PC-3 (cell line): Measurements from ENCODE around the gene GLB1L3. TPM values are rescaled to one million over a fixed set of nuclear protein-coding genes. Genes with fewer than 3 reads are reported as not detected.

ENCODE experiments used
- ATAC-seq: fragments of 200-7000 bp; cut with Tn5 transposase; 2 replicates; pipeline ENCODE4 v1.9.1; 2020; ENCODE audit warnings: mild to moderate bottlenecking, moderate library complexity
- BruUV-seq: library from RNA; stranded (reverse); fragments of 400-500 nt; replicated peaks from 2 replicates; lab custom pipeline; 2021; lab: Mats Ljungman, UMichigan
- CTCF ChIA-PET: fragments of 300-600 bp; sonication (Branson Sonifier 250); formaldehyde crosslinking; loops from one replicate; lab custom pipeline; 2022; ENCODE audit warnings: antibody characterized with exemption; lab: Charles Lee
- POLR2A ChIA-PET: fragments of 300-600 bp; sonication (Branson Sonifier 250); formaldehyde crosslinking; loops from one replicate; lab custom pipeline; 2022; ENCODE audit warnings: antibody characterized with exemption; ENCODE audit not compliant: unreplicated experiment; lab: Charles Lee
- DNase-seq: peaks from one replicate; pipeline ENCODE4 v3.0.0-alpha.2; 2015
- H2AFZ ChIP-seq: fragments of 300-600 bp; sonication (generic); 2 replicates; pipeline ENCODE4 v1.6.0; 2016; ENCODE audit warnings: antibody characterized with exemption, low read length
- H3F3A ChIP-seq: fragments of 300-600 bp; sonication (generic); one replicate; pipeline ENCODE4 v1.6.0; 2017; ENCODE audit warnings: antibody characterized with exemption, low read length, control low read depth, mild to moderate bottlenecking; ENCODE audit not compliant: unreplicated experiment
- H3K27ac ChIP-seq: fragments of 300-600 bp; sonication (generic); 2 replicates; pipeline ENCODE4 v1.5.1; 2016; ENCODE audit warnings: mild to moderate bottlenecking, low read length
- H3K27me3 ChIP-seq: fragments of 300-600 bp; sonication (generic); 2 replicates; pipeline ENCODE4 v1.6.1; 2016; ENCODE audit warnings: low read length, mixed read lengths
- H3K36me3 ChIP-seq: fragments of 300-600 bp; sonication (generic); 2 replicates; pipeline ENCODE4 v1.6.1; 2016; ENCODE audit warnings: low read depth, mixed run types, low read length, mixed read lengths
- H3K4me1 ChIP-seq: fragments of 300-600 bp; sonication (generic); 2 replicates; pipeline ENCODE4 v1.5.1; 2016; ENCODE audit warnings: low read length; ENCODE audit not compliant: insufficient read depth
- H3K4me2 ChIP-seq: fragments of 300-600 bp; sonication (generic); 2 replicates; pipeline ENCODE4 v1.6.0; 2016; ENCODE audit warnings: low read length
- H3K4me3 ChIP-seq: fragments of 300-600 bp; sonication (generic); 2 replicates; pipeline ENCODE4 v1.5.1; 2016; ENCODE audit warnings: mild to moderate bottlenecking, low read length, mixed read lengths
- H3K79me2 ChIP-seq: fragments of 300-600 bp; sonication (generic); 2 replicates; pipeline ENCODE4 v1.6.1; 2017; ENCODE audit warnings: low read length, mixed read lengths
- H3K9ac ChIP-seq: fragments of 300-600 bp; sonication (generic); 2 replicates; pipeline ENCODE4 v1.6.0; 2016; ENCODE audit warnings: mild to moderate bottlenecking, low read length
- H3K9me2 ChIP-seq: fragments of 300-600 bp; sonication (generic); replicated peaks from 2 replicates; pipeline ENCODE4 v1.6.1; 2016; ENCODE audit warnings: mixed run types, low read length, mixed read lengths
- H3K9me3 ChIP-seq: fragments of 300-600 bp; sonication (generic); 2 replicates; pipeline ENCODE4 v1.6.1; 2016; ENCODE audit warnings: low read length, mixed read lengths
- H4K20me1 ChIP-seq: fragments of 300-600 bp; sonication (generic); 2 replicates; pipeline ENCODE4 v1.6.1; 2016; ENCODE audit warnings: low read length, mixed read lengths
- EZH2 ChIP-seq: fragments of 300-600 bp; sonication (generic); IDR thresholded peaks from one replicate; pipeline ENCODE4 v1.6.1; 2017; ENCODE audit warnings: antibody characterized with exemption, mild to moderate bottlenecking, low read length; ENCODE audit not compliant: unreplicated experiment
- EZH2phosphoT487 ChIP-seq: fragments of 300-600 bp; sonication (generic); IDR thresholded peaks from 2 replicates; pipeline ENCODE4 v1.6.1; 2018; ENCODE audit warnings: mild to moderate bottlenecking, antibody characterized with exemption, low read length, borderline replicate concordance
- intact Hi-C: fragments of 100-400 bp; cut with micrococcal nuclease; formaldehyde crosslinking; loops from 2 replicates; pipeline ENCODE4 v1.9.0; 2023
- total RNA-seq: library from RNA; depleted of rRNA; stranded (reverse); fragments of >200 nt; gene quantifications from 2 replicates; pipeline ENCODE4 v1.2.3, GENCODE V29; 2014
- TF ChIP-seq, protein P1 (sequence below): fragments of 300-600 bp; sonication (generic); conservative IDR thresholded peaks from 2 replicates; pipeline ENCODE4 v1.5.1; 2017; ENCODE audit warnings: antibody characterized with exemption, low read depth, mild to moderate bottlenecking, low read length

GLB1L3 gene
- total RNA-seq, 1 experiment from 2014 or later = not detected

DNA sequence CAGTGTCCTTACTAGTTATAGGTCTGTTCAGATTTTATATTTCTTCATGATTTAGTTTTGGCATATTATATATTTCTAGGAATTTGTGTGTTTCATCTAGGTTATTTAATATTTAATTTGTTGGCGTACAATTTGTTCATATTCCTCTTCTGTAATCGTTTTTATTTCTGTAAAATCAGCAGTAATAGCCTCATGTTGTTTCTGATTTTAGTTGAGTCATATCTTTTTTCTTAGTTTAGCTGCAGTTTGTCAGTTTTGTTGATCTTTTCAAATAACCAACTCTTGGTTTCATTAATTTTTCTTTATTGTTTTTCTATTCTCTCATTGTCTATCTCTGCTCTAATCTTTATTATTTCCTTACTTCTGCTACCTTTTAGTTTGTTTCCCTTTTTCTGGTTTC, 75.9 kb downstream of the GLB1L3 start:
- peaks cover 53% of the 10 kb centered on the region for H3K27me3 ChIP-seq
- no peak overlapping the region for H3K4me2 ChIP-seq
- H3K9me3 ChIP-seq = 0 out of 2 replicates have a peak, but pooled peaks cover 4% of the 10 kb centered on the region
- BruUV-seq = no TSS peak
- ChIA-PET POLR2A (no interaction called here), CTCF (no interaction called here)
- ATAC-seq = no peak
- no peaks in the 10 kb centered on the region for H3K9me2 ChIP-seq
- H3K4me1 ChIP-seq = no peaks in the 10 kb centered on the region
- DNase-seq = no peak
- no peaks in the 10 kb centered on the region for H3F3A ChIP-seq
- no peak overlapping the region for H2AFZ ChIP-seq
- no peak overlapping the region for H3K9ac ChIP-seq
- H3K4me3 ChIP-seq = no peak overlapping the region
- no peaks in the 10 kb centered on the region for H3K36me3 ChIP-seq
- intact Hi-C loops = no loop called here
- H4K20me1 ChIP-seq = no peaks in the 10 kb centered on the region
- TF ChIP-seq EZH2 (no peak), EZH2phosphoT487 (no peak)
- TF ChIP-seq, protein P1, sequence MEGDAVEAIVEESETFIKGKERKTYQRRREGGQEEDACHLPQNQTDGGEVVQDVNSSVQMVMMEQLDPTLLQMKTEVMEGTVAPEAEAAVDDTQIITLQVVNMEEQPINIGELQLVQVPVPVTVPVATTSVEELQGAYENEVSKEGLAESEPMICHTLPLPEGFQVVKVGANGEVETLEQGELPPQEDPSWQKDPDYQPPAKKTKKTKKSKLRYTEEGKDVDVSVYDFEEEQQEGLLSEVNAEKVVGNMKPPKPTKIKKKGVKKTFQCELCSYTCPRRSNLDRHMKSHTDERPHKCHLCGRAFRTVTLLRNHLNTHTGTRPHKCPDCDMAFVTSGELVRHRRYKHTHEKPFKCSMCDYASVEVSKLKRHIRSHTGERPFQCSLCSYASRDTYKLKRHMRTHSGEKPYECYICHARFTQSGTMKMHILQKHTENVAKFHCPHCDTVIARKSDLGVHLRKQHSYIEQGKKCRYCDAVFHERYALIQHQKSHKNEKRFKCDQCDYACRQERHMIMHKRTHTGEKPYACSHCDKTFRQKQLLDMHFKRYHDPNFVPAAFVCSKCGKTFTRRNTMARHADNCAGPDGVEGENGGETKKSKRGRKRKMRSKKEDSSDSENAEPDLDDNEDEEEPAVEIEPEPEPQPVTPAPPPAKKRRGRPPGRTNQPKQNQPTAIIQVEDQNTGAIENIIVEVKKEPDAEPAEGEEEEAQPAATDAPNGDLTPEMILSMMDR = no peak
- no peak overlapping the region for H3K27ac ChIP-seq
- H3K79me2 ChIP-seq = no peaks in the 10 kb centered on the region

DNA sequence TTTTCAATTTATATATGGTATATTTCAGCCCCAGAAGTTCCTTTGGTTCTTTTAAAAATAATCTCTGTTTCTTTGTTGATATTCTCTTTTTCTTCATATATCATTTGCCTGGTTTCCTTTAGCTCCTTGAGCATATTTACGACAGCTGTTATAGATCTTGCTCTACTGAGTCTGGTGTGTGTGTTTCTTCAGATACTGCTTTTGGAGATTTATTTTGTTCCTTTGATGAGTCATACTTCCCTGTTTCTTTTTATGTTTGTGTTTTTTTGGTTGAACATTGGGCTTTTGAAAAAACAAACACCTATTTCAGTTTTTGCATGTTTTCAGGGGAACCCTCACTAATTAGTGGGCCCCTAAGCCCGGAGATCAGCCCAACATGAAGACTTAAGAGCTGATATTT, 79.0 kb downstream of the GLB1L3 start:
- H3K79me2 ChIP-seq = no peaks in the 10 kb centered on the region
- H3K36me3 ChIP-seq = no peaks in the 10 kb centered on the region
- H3K4me1 ChIP-seq = no peaks in the 10 kb centered on the region
- H2AFZ ChIP-seq = no peak overlapping the region
- no TSS peak for BruUV-seq
- no peak overlapping the region for H3K9ac ChIP-seq
- no peaks in the 10 kb centered on the region for H3K9me2 ChIP-seq
- no peaks in the 10 kb centered on the region for H4K20me1 ChIP-seq
- H3K9me3 ChIP-seq = no peaks in the 10 kb centered on the region
- ChIA-PET CTCF (no interaction called here), POLR2A (interaction anchor here (0.7 kb wide), 1 partner anchor 12 kb away, joined by 3 read pairs; no protein-coding TSS in a partner anchor)
- H3K4me3 ChIP-seq = no peak overlapping the region
- TF ChIP-seq, protein P1 = no peak
- TF ChIP-seq EZH2phosphoT487 (no peak), EZH2 (no peak)
- intact Hi-C loops = no loop called here
- peaks cover 25% of the 10 kb centered on the region for H3K27me3 ChIP-seq
- DNase-seq (no peak), ATAC-seq (no peak)
- no peak overlapping the region for H3K4me2 ChIP-seq
- H3F3A ChIP-seq = no peaks in the 10 kb centered on the region
- H3K27ac ChIP-seq = no peak overlapping the region

DNA sequence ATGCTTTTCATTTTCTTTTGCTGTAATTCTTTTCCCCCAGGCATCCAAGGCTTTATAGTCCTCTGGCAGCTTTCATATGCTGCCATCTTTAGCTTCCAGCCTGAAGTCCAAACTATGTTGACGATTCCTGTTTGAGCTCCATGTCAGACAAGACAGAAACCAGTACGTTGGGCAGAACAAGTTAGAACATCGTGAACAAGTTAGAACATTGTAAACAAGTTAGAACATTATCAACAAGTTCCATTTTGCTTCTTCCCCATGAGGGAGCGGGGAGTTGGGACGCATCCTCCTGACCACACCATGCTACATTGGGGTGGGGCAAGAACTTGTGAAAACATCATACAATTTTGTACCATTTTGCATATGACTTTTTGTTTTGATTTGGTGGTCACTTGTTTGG, 79.5 kb downstream of the GLB1L3 start:
- DNase-seq = no peak
- Histone ChIP-seq H3K4me1 (no peaks in the 10 kb centered on the region), H3K9me3 (no peaks in the 10 kb centered on the region), H4K20me1 (no peaks in the 10 kb centered on the region), H3K9ac (no peak overlapping the region), H3F3A (no peaks in the 10 kb centered on the region), H2AFZ (no peak overlapping the region), H3K27me3 (peaks cover 20% of the 10 kb centered on the region), H3K4me3 (no peak overlapping the region), H3K36me3 (no peaks in the 10 kb centered on the region), H3K79me2 (no peaks in the 10 kb centered on the region), H3K27ac (no peak overlapping the region), H3K9me2 (no peaks in the 10 kb centered on the region), H3K4me2 (no peak overlapping the region)
- no TSS peak for BruUV-seq
- ChIA-PET CTCF (no interaction called here), POLR2A (interaction anchor here (0.7 kb wide), 1 partner anchor 13 kb away, joined by 3 read pairs; no protein-coding TSS in a partner anchor)
- no peak for ATAC-seq
- TF ChIP-seq EZH2 (no peak), EZH2phosphoT487 (no peak)
- TF ChIP-seq, protein P1 = no peak
- intact Hi-C loops = no loop called here
